Neural crest cell (in vitro differentiated cells): ENCODE measurements around the gene PALM2AKAP2. TPM values are rescaled to one million over a fixed set of nuclear protein-coding genes. Genes with fewer than 3 reads are reported as not detected.
"Not testable (repeated sequence)": the region's sequence is repeated elsewhere in the genome, so short reads cannot be mapped to it uniquely, and the experiment has no call there.

Experiments used
- DNase-seq: peaks from one replicate; pipeline ENCODE4 v3.0.0; 2021; ENCODE audit warnings: low read depth, mixed read lengths, low spot score
- H3K27ac Mint-ChIP-seq: one replicate; pipeline ENCODE4 v1.8.0; 2021; ENCODE audit warnings: mild to moderate bottlenecking, mixed read lengths; ENCODE audit not compliant: unreplicated experiment
- H3K27me3 Mint-ChIP-seq: 2 replicates; pipeline ENCODE4 v1.8.0; 2021; ENCODE audit warnings: low read depth, mild to moderate bottlenecking, mixed read lengths
- H3K36me3 Mint-ChIP-seq: 2 replicates; pipeline ENCODE4 v1.8.0; 2021; ENCODE audit warnings: low read depth, mild to moderate bottlenecking, mixed read lengths
- H3K4me1 Mint-ChIP-seq: 2 replicates; pipeline ENCODE4 v1.8.0; 2021; ENCODE audit warnings: mixed read lengths
- H3K4me3 Mint-ChIP-seq: one replicate; pipeline ENCODE4 v1.8.0; 2021; ENCODE audit warnings: mild to moderate bottlenecking, mixed read lengths
- H3K9me3 Mint-ChIP-seq: 2 replicates; pipeline ENCODE4 v1.8.0; 2021; ENCODE audit warnings: mixed read lengths
- total RNA-seq: library from RNA; stranded (reverse); gene quantifications from 2 replicates; pipeline ENCODE4 v1.2.1, GENCODE V29; 2021
- TF ChIP-seq, protein P1 (sequence below): fragments of 200-600 bp; sonication (generic); conservative IDR thresholded peaks from 2 replicates; pipeline ENCODE4 v1.5.0; 2021; ENCODE audit warnings: antibody characterized with exemption, mild to moderate bottlenecking

PALM2AKAP2 gene
- total RNA-seq, 1 donor from 2014 or later, result 5.6 TPM

DNA sequence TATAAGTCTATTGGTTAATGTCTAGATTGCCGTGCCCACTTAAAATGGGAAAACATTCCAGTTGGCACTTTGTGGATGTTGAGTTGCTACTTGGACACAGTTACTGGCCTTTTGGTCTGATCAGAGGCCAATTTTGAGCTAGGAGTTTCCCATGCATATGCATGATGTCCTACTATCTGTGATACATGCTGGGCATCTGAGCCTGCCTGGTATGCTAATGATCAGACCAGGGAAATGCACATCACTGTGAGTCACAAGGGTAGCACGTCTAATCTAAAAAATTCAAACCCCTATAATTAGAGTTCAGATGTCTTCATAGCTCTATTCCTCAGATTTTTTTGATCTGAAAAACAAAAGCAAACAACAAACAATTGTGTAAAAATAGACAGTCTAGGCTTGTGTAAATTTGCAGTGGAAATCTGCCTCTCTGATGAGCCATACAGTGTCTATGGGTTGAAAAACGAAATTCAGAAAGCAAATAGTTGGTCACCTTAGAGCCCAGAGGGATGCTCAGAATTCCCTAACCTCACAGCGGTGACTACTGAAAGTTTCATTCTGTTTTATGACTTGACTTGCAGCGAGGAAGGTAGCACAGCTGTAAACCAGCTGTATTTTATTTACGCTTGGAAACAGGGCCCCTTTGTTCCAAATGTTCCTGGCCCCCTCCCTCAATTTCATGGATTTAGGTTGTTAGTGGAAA, 37.3 kb downstream of the PALM2AKAP2 start:
- peak overlapping the region; percentile 50 for H3K27ac Mint-ChIP-seq
- no peaks in the 10 kb centered on the region for H3K9me3 Mint-ChIP-seq
- peaks cover 13% of the 10 kb centered on the region for H3K4me1 Mint-ChIP-seq
- DNase-seq, result no peak
- H3K4me3 Mint-ChIP-seq, result no peak overlapping the region
- TF ChIP-seq, protein P1, sequence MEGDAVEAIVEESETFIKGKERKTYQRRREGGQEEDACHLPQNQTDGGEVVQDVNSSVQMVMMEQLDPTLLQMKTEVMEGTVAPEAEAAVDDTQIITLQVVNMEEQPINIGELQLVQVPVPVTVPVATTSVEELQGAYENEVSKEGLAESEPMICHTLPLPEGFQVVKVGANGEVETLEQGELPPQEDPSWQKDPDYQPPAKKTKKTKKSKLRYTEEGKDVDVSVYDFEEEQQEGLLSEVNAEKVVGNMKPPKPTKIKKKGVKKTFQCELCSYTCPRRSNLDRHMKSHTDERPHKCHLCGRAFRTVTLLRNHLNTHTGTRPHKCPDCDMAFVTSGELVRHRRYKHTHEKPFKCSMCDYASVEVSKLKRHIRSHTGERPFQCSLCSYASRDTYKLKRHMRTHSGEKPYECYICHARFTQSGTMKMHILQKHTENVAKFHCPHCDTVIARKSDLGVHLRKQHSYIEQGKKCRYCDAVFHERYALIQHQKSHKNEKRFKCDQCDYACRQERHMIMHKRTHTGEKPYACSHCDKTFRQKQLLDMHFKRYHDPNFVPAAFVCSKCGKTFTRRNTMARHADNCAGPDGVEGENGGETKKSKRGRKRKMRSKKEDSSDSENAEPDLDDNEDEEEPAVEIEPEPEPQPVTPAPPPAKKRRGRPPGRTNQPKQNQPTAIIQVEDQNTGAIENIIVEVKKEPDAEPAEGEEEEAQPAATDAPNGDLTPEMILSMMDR, result no peak
- no peaks in the 10 kb centered on the region for H3K27me3 Mint-ChIP-seq
- H3K36me3 Mint-ChIP-seq, result no peaks in the 10 kb centered on the region

DNA sequence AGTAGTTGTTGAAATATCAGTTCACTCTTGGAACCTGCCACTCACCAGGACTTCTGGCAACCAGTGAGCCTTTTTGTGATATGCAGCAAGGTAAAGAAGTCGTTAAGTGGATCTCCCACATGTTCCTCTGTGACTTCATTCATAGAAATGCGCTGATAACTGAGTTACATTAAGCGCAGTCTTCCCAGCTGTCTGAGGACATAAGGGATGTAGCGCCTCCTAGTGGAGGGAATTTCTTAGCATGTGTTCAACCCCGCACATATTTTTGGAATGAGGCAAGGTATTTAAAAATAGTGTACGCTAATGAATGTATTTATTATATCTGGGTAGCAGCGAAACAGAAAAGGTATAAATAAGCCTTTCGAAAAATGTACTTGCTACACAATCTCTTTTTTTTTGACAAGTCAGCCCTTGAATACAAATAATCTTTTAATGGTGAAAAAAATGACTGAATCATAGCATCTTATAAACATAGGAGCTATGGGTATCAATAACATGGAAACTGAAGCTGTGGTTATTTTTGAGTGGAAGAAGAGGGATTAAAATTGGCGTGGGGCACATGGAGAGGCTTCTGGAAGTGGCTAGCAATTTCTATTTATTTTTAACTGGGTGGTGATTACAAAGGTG, 38.0 kb downstream of the PALM2AKAP2 start:
- Mint-ChIP-seq H3K4me1 (peaks cover 9% of the 10 kb centered on the region), H3K9me3 (peaks cover 2% of the 10 kb centered on the region), H3K4me3 (no peak overlapping the region), H3K36me3 (no peaks in the 10 kb centered on the region), H3K27me3 (no peaks in the 10 kb centered on the region), H3K27ac (peak overlapping the region; percentile 50)
- DNase-seq, result peak; percentile 80
- TF ChIP-seq, protein P1, result peak; percentile 94

DNA sequence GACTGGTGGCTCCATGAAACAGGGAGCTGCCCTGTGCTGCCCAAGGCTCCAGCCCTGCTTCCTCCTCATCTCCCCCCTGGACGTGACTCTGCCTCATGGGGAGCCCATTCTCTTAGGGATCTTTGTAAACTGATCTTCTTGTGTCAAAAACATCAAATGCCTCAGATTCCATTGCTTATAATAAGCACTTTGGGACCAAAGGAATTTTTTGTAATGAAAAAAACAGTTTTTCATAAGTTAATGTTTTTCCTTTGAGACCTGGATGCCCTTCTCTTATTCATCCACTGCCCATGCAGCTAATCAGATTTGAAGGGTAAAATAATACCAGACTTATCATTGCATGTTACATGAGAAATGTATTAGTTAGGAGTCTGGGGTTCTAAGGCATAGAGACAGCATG, 41.7 kb downstream of the PALM2AKAP2 start:
- no peak for DNase-seq
- Mint-ChIP-seq H3K9me3 (peaks cover 2% of the 10 kb centered on the region), H3K27me3 (no peaks in the 10 kb centered on the region), H3K4me3 (no peak overlapping the region), H3K36me3 (no peaks in the 10 kb centered on the region), H3K27ac (no peak overlapping the region), H3K4me1 (peaks cover 9% of the 10 kb centered on the region)
- TF ChIP-seq, protein P1, result no peak

DNA sequence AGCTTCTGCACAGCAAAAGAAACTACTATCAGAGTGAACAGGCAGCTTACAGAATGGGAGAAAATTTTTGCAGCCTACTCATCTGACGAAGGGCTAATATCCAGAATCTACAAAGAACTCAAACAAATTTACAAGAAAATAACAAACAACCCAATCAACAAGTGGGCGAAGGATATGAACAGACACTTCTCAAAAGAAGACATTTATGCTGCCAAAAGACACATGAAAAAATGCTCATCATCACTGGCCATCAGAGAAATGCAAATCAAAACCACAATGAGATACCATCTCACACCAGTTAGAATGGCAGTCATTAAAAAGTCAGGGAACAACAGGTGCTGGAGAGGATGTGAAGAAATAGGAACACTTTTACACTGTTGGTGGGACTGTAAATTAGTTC, 45.4 kb downstream of the PALM2AKAP2 start:
- H3K27me3 Mint-ChIP-seq, H3K9me3 Mint-ChIP-seq: not testable (repeated sequence)

DNA sequence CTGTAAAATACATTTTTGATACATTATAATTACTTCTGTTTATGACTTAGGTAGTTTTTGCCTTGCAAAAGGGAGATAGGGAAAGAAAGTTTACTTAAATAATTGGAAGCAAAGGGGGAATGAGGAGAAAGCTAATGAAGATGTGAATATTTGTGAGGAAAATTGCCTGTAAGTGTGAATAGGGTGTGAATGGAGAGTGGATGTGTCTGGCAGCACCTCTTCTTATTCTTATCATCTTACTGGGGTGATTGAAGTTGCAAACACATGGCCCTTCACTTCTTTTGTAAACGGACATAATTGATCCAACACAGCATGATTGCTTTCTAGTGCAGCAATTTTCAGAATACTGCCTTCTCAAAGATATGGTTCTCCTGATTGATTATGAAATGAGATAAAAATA, 46.6 kb downstream of the PALM2AKAP2 start:
- Mint-ChIP-seq H3K9me3 (peaks cover 2% of the 10 kb centered on the region), H3K4me1 (no peaks in the 10 kb centered on the region), H3K27me3 (no peaks in the 10 kb centered on the region), H3K36me3 (no peaks in the 10 kb centered on the region), H3K27ac (no peak overlapping the region), H3K4me3 (no peak overlapping the region)
- TF ChIP-seq, protein P1, result no peak
- no peak for DNase-seq

More for the DNA sequence above, 45.4 kb downstream of the PALM2AKAP2 start:
- H3K4me1 Mint-ChIP-seq, DNase-seq, H3K4me3 Mint-ChIP-seq, H3K36me3 Mint-ChIP-seq, H3K27ac Mint-ChIP-seq: not testable (repeated sequence)

DNA sequence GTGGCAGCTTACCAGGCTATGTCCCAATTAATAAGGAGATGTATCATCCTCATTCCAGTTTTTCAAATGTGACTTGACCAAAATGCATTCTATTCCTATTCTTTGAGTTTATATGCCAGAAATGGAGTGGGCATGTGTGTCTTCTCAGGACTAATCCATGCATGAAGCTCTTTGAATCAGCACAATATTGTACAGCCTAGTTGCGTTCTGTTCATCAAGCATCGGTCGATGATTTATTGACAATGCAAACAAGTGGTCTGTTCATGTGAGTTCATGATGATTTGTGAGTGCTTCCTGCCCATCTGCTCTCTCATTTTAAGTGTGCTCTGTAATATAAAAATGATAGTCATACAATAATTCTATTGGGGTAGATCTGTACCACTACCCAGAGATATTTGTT, 48.3 kb downstream of the PALM2AKAP2 start:
- Mint-ChIP-seq H3K36me3 (no peaks in the 10 kb centered on the region), H3K9me3 (no peaks in the 10 kb centered on the region), H3K27ac (no peak overlapping the region), H3K4me1 (no peaks in the 10 kb centered on the region), H3K27me3 (no peaks in the 10 kb centered on the region), H3K4me3 (no peak overlapping the region)
- TF ChIP-seq, protein P1, result no peak
- no peak for DNase-seq
